ENCODE results near the gene PLXNA2.

PLXNA2 gene

GRCh38 chr1:207999972-208000371 lies 244.2 kb downstream of the PLXNA2 start:
- TF ChIP-seq, protein P1, sequence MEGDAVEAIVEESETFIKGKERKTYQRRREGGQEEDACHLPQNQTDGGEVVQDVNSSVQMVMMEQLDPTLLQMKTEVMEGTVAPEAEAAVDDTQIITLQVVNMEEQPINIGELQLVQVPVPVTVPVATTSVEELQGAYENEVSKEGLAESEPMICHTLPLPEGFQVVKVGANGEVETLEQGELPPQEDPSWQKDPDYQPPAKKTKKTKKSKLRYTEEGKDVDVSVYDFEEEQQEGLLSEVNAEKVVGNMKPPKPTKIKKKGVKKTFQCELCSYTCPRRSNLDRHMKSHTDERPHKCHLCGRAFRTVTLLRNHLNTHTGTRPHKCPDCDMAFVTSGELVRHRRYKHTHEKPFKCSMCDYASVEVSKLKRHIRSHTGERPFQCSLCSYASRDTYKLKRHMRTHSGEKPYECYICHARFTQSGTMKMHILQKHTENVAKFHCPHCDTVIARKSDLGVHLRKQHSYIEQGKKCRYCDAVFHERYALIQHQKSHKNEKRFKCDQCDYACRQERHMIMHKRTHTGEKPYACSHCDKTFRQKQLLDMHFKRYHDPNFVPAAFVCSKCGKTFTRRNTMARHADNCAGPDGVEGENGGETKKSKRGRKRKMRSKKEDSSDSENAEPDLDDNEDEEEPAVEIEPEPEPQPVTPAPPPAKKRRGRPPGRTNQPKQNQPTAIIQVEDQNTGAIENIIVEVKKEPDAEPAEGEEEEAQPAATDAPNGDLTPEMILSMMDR (IDR thresholded peaks at IDR 0.05; ENCODE audit: low read length, missing control alignments), result no peak
- no peak overlapping the region for H3K4me3 ChIP-seq (replicated peaks; ENCODE audit: low read depth, low read length)
- no peak for DNase-seq (ENCODE audit: low read depth)

DNA sequence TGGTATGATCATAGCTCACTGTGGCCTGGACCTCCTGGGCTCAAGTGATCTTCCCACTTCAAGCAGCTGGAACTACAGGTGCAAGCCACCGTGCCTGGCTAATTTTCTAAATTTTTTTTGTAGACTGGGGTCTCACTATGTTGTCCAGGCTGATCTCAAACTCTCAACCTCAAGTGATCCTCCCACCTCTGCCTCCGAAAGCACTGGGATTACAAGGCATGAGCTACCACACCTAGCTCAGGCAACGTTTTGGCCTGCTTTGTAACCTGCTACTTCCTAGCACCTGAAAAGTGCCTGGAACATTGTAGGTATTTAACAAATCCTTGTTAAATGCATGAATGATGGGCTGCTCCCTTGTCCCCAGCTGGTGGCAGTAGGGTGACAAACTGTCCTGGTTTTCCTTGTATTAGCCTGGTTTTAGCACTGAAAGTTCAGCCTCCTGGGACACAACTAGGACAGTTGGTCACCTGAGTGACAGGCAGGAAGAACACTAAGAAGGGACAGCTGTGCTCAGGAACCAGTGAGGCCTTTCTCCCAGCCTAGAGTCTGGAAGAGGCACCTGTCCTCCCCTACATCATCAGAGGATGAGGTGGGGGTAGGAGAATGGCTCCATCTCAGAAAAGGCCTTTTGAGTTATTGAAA lies 244.8 kb downstream of the PLXNA2 start:
- DNase-seq (ENCODE audit: low read depth), result no peak
- TF ChIP-seq, protein P1 (IDR thresholded peaks at IDR 0.05; ENCODE audit: low read length, missing control alignments), result no peak
- no peak overlapping the region for H3K4me3 ChIP-seq (replicated peaks; ENCODE audit: low read depth, low read length)

GRCh38 chr1:207998691-207999090 lies 245.5 kb downstream of the PLXNA2 start:
- DNase-seq (ENCODE audit: low read depth), result no peak
- H3K4me3 ChIP-seq (replicated peaks; ENCODE audit: low read depth, low read length), result no peak overlapping the region
- TF ChIP-seq, protein P1 (IDR thresholded peaks at IDR 0.05; ENCODE audit: low read length, missing control alignments), result no peak

DNA sequence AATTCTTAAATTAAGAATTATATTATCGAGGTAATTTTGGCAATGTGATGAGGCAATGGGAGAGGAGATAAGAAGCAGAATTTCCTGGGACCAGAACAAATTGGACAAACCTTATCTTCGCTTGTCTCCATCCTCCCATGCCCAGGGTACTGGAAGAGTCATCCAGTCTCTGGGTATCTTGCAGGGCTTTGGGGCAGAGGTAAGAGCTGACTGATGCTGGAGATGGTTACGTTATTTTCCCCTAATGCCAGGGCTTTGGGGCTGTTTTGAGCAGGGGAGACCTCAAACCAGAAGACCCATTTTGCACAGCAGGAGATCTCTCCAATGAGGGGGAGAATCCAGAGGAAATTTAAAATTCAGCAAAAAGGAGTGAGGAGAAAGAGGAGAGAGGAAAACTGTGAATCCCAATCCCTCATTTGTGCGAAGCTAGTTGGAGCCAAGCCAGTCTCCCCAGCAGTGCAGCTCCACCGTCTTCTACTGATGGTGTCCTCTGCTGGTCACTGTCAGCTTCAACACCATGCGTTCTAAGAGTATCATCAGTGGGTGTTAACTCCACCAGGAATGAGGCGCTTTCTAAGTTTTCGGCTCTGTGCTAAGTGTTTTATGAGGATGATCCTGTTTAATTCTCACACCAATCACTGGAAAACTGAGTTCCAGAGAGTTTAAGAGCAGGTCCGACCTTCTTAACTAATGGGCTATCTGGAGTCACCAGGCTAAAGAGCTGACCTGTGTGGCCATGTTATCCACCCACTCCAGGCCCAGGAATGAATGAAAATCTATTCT lies 246.5 kb downstream of the PLXNA2 start:
- TF ChIP-seq, protein P1 (IDR thresholded peaks at IDR 0.05; ENCODE audit: low read length, missing control alignments), result peak; percentile 95
- peak; percentile 86 for DNase-seq (ENCODE audit: low read depth)
- H3K4me3 ChIP-seq (replicated peaks; ENCODE audit: low read depth, low read length), result no peak overlapping the region

DNA sequence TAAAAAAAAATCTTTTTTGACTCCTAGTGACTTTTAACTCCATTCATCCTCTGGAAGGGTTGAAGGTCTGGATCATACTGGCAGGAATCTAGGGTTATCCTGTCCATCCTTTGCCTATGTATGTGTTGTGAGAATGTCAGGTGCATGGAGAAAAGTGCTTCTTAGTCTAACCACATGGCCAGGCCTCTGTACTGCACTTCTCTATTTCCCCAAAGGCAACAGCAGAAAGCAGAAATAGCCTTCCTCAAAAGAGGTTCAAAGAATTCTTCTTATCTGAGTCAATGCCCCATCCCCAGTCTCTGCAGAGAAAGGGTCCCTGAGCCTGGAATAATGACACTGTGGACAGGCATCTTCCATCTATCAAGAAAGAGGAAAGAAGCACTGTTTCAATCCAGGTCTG lies 247.5 kb downstream of the PLXNA2 start:
- no peak for DNase-seq (ENCODE audit: low read depth)
- TF ChIP-seq, protein P1 (IDR thresholded peaks at IDR 0.05; ENCODE audit: low read length, missing control alignments), result no peak
- H3K4me3 ChIP-seq (replicated peaks; ENCODE audit: low read depth, low read length), result no peak overlapping the region

GRCh38 chr1:207995576-207995975 lies 248.6 kb downstream of the PLXNA2 start:
- no peak overlapping the region for H3K4me3 ChIP-seq (replicated peaks; ENCODE audit: low read depth, low read length)
- DNase-seq (ENCODE audit: low read depth), result no peak
- TF ChIP-seq, protein P1 (IDR thresholded peaks at IDR 0.05; ENCODE audit: low read length, missing control alignments), result no peak
